Epidermal melanocyte (primary cell): ENCODE results near the gene FLOT2.
"Not testable (repeated sequence)": the region's sequence is repeated elsewhere in the genome, so short reads cannot be mapped to it uniquely, and the experiment has no call there.

Source experiments
- DNase-seq: peaks from one replicate; pipeline ENCODE4 v3.0.0; 2011; ENCODE audit warnings: low spot score; ENCODE audit not compliant: insufficient read length

FLOT2 gene

DNA sequence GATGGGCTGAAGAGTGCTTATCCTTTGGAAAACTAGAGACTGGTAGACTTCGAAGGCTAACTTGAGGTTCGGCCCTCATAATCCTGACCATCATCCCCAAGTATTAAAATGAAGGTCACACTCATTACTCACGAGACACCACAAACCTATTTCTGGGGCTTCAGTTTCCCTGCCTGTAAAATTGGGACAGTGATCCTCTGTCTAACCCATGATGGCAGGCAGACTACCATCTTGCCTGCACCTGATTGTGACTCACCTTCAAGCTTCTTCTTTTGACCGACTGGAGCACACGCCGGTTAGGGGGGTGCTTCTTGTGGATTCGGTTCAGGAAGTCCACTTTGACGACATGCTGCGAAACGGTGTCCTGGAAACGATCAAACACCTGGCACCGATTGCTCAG, 19.5 kb upstream of the FLOT2 start:
- no peak for DNase-seq

DNA sequence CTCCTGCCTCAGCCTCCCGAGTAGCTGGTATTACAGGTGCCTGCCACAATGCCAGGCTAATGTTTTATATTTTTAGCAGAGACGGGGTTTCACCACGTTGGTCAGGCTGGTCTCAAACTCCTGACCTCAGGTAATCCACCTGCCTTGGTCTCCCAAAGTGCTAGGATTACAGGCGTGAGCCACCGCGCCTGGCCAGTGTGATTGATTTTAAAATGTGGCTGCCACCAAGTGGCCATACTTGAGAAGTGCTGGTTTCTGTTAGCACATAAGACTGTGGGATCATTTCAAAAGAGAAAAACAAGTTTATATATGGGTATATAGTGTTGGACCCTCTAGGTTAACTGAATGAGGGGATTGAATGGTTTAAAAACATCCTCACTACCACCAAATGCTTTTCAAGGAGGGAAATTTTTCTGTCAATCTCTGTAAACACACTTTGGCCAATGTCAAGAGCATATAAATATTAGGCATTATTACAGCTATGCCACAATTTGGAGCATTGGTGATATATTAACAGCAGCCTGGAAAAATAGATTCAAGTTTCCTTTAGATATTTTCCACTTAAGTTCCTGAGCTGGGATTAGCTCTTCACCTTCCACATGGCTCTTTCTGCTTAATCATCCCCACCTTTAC, 18.9 kb upstream of the FLOT2 start:
- no peak for DNase-seq

DNA sequence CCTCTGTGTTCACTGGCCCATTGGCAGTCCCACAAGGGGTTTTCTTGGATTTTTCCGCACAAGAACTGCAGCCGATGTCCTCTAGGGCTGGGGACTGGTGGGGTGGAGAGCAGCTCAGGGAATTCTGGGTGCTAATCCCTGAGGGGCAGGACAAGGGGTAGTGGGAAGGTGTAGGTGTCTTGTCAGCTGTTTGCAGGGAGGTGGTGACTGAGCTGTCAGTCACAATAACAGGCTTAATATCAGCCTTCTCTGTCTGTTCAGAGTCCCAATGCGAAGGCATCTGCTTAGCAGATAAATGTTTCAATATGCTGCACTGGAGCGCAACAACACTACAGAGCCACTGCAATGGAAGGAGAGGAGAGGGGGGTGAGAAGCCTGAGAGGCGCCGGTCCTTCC, 15.4 kb upstream of the FLOT2 start:
- no peak for DNase-seq

DNA sequence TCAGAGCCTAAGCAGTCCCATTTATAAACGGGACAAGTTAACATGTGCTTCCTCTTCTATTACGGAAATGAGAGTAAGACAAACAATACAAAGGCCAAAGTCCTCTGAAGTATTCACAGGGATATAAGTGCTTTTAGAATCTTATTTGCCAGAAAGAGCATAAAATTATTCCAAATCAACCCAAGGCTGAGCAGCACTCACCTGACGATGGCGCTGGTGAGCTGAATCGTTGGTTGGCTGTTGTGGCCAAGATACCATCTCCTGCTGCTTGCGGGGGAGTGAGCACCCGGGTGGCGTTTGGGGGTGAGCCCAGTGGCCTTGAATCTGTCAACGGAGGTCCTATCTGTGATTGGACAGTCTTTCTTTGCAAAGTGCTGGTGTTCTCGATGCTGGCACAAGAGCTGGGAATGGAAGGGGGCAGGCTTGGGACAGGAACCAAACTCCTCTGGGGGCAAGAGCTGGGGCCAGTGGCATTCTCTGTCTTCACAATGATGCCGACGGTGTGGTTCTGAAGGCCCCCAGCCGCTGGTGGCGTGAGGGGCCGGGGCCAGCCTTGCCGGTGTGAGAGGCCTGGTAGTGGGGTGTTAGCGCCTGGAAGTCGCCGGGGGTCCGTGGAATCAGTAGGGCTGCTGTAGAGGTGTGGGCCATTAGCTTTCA, 14.9 kb upstream of the FLOT2 start:
- DNase-seq: no peak

DNA sequence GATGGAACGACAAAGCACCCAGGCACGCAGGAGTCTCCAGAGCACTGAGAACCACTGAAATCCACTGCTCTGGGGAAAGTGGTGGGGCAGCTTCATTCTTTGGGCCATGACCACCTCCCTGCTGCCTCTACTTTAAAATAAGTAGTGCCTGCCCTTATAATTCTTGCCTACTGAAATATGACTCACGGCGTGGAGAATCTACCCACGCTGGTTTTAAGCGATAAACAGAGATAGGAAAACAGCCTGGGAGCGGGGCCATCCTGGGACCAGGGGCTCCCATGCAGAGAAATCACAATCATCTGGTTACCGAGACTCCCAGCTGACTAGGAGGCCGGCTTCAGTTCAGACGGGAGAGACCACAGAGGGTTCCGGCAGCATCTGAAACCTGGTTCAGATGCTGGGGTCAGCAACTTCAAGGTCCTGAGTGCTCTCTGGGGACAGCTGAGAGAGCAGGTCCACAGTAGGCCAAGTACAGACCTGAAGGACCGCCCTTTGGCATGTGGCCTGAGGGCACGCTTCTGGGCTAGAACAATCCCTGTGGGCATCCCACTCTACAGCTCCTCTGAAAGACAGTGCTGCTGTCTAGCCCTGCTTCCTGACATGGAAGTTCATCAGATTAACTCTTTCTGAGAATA, 14.0 kb upstream of the FLOT2 start:
- no peak for DNase-seq

DNA sequence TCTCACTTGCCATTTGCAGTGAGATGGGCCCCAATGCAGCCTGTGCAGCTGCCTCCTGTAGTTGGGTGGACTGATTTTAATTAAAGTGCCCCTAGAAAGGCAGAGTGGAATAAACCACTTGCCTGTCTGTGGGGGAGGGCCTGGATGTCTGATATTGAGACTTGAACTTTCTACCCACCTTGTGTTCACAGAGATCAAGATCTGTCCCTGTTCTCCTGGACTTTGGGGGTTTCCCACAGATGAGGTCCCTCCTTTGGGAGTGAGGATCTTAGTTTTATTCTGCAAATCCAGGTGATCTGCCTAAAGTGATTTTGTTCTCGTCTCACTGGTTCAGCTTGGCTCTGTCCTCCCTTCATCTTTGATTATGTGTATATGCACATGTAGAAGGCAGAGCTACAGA, 13.0 kb upstream of the FLOT2 start:
- no peak for DNase-seq

DNA sequence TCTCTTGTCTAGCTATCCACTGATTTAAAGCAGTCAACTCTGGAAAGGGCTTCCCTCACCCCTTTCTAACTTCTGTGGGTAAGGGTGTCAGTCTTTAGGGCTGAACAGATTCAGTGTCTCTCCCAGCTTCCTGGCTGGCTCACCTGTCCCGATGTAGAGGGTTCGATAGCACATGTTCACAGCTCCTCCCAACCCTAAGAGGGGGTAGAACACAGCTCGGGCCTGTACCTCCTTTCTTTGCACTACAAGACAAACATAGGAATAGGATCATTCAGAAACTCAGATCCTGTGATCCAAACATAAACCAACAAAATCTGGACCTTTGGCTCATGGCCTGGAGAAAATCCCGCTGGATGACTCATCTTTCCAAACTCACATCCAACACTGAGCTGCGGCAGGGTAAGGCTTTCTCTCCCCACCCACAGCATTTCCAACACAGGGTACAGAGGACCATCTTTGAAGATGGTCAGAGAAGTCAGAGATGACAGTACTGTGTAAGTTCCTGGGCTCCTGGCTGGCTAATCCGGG, 11.2 kb upstream of the FLOT2 start:
- no peak for DNase-seq

DNA sequence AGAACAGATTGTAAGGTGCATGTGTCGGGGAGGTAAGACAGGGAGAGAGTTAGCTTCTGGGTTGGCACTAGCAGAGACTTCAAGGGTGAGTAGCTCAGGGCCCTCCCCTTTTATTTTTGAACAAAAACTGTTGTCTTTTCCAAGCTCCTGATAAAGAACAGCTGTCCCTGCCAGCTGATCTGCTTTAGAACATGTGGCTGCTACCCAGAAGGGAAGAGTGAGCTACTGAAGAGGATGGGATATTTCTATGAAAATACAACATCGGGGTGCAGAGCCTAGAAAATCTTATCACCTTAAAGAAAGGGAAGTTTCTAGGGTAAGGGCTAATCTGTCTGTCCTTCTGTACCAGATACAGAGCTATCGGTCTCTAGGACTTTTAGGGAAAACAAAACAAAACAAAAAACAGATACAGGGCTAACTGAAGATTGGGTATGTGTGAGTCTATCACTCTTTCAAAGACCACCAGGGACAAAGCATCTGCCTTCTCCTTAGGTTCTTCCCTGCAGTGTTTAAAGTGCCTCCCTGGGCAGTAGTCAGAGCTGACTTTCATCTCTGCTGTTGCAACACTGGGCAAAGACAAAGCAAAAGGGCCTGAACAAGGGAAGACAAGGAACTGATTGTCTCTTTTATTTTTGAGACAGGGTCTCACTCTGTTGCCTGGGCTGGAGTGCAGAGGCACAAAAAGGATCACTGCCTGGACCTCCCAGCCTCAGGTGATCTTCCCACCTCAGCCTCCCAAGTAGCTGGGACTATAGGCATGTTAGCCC, 10.4 kb upstream of the FLOT2 start:
- DNase-seq: peak; percentile 48

DNA sequence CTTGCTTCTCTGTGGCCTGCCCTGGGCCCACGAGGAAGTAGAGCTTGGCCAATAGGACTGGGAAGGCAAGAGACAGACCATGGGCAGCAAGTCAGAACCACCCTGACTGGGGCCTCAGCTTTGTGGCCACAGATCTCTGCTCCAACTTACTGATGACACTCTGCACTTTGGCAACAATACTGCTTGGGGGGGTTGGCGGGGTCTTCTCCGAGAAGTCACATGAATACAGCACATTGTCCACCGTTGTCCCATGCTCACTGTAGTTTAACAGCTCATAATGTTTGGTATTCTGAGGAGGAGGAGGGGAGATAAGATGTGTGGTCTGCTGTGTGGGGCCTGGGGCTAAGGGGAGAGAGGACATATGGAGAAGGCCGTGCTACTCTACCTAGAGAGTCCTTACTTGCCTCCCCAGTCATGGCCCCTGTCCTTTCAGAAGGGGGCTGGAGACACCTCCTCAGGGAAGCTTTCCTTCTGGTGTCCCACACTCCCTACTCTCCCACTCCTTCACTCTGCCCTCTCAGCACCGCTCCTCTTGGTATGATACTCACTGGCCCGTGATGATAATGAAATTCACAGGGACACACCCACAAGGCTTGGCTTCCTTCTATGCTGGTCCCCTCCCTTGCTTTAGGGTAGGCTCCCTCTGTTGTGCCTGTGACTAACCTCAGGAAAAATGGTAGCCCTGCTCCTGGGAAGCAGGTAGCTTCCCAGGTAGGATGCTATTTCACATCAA, 9.3 kb upstream of the FLOT2 start:
- DNase-seq: no peak

DNA sequence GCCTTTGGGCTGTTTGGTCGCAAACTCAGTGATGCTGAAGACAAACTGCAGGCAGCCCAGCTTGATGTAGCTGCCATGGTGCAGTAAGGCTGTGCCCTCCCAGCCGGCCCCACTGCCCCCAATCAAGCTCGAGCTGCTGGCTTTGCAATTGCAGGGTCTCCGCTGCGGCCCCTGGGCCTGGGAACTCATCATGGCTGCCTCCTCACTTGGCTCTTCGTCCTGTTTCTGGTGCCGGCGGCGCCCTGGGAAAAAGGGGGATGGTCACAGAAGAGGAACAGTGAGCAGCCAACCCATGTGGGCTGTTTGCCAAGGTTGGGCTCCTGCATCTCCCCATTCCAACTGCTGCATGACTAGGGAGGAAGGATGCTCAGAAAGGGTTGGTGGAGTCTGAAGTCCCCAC, 8.7 kb upstream of the FLOT2 start:
- no peak for DNase-seq

DNA sequence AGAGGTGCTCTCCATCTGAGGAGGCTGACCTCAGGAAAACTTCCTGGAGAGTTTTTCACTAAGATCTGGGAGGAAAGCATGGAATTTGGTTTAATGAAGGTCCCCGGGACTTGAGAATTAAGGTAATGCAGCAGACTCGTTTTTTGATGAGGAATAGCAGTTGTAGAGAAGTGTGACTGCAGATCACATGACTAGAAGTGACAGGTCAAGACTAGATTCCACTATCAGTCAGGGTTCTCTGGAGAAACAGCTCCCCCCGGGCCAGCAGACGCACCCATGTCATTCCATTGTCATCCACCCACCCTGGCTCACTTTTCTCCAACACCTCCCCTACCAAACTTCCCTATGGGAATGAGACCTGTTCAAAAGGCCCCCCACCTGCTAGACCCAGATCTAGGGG, 7.3 kb upstream of the FLOT2 start:
- DNase-seq: no peak

DNA sequence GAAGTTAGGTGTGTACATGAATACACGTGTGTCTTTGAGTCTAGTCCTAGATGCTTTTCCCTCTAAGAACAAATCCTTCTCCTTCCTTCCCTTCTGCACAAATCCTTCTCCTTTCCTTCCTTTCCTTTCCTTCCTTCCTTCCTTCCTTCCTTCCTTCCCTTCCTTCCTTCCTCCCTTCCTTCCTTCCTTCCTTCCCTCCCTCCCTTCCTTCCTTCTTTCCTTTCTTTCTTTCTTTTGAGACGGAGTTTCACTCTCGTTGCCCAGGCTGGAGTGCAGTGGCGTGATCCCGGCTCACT, 6.0 kb upstream of the FLOT2 start:
- DNase-seq: not testable (repeated sequence)

DNA sequence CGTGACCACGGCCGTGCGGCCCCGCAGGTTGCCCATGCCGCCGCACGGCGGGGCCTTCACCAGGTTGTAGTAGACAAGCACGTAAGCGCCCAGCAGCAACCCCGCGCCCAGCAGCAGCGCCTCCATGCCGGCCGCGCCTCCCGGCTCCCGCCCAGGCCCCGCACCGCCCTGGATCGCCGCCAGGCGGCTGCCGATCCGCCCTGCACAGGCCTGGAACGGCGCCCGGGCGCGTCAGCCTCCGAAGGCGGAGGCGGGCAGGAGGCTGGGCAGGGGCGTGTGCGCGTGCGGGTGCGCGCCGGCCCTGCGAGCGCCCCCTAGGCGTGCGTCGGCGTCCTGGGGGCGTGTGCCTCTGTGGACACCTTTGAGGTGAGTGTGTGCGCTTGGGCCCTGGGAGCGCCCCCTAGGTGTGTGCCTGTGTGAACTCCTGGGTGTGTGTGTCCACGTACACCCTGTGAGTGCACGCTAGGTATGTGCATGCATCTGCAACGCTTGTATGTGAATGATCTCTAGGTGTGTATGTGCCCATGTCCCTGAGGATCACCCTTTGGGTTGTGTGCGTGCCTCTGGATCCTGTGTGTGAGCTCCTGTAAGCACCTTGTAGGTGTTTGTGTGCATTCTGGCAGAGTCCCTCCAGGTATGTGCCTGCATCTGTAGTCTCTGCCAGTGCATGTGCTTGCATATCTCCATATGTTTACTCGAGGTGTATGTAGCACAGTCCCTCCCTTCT, 5.4 kb upstream of the FLOT2 start, which contains the start of gene DHRS13:
Gene DHRS13 (minus strand): TSS at position 261 of the 727 bp plus-strand sequence. CDS start 135 bp downstream, at position 126.
- peak; percentile 71 for DNase-seq

DNA sequence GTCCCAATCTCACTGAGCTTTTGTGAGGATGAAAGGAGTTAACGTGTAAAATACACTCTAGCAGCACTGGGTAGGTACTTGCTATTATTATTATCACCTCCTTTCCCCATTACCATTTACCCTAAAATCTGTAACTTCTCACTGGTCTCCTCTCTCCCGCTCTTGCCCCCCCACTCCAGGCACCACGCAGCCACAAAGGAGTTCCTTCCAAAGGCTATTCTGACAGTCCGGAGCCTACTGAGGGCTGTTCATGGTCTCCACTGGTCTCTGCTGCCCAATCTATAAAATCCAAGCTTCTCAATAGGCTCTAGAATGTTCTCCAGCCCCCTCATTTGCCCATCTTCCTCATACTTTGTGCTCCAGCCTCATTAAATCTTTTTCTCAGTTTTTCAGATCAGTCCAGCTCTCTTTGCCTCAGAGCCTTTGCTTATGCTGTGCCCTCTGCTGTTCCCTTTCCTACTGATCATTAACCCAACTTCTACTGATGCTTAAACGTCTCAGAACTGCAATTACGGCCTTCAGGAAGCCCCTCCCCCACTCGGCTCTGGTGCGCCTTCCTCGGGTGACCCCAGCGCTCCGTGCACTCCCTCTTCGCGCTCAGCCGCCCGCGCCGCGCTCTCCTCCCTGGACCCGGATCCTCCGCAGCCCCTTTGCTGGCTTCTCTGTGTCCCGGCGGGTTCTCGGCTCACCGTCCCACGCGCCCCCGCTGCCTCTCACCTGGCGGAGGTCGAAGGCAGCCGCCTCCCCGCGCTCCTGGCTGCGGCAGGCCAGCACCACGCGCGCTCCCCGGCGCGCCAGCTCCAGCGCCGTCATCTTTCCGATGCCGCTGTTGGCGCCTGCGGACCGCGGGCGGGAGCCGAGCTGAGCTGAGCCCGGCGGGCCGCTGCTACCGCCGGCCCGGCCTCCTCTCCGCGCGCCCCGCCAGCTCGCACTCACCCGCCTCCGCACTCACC, 4.6 kb upstream of the FLOT2 start:
- DNase-seq: no peak

DNA sequence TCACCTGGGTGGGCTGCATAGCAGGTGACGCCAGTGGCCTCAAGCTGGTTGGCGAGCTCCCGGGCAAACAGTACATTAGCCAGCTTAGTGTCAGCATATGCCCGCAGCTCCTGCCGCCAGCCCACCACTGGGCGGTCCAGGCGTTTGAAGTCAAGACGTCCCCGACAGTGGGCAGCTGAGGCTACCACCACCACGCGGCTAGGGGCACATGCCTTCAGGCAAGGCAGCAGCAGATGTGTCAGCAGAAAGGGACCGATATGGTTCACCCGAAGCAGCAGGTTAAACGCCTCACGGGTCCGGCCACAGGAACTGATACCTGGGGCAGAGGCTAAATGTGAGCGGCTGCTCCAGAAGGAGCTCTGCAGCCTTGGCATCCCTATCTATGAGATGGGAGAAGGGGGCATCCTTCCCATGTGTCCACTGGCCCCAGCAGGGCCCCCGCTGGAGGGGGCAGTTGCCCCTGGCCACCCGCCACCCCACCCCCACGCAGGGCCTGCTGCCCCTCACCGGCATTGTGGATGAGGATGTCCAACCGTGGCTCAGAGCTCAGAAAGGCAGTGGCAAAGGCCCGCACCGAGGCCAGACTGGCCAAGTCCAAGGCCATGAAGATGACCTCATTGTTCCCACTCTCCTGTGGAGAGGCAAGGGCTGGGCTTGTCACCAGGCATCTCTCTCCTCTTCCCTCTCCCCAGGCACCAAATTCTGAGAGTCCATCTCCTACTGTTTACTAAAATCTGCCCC, 3.6 kb upstream of the FLOT2 start:
- DNase-seq: no peak

DNA sequence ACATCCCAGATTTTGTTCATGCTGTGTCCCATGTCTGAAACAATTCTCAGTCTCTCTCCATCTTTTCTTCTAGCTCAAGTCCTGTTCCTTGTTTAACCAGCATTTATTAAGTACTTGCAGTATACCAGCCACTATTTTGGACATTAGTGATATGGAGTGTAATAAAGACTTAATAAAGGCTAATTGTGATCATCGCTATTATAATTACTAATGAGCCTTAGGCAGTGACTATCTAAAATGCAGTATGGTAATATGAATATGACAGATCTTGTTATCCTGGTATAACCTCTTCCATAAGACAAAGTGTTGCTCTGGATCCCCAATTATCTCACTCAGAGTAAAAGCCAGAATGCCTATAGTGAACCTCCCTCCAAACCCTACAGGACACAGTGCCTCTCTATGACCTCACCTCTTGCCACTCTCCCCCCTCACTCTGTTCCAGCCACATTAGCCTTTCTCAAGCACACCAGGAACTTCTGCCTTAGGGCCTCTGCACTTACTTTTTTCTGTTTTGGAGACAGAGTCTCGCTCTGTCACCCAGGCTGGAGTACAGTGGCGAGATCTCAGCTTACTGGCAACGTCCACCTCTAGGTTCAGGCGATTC, 1.8 kb upstream of the FLOT2 start:
- no peak for DNase-seq

DNA sequence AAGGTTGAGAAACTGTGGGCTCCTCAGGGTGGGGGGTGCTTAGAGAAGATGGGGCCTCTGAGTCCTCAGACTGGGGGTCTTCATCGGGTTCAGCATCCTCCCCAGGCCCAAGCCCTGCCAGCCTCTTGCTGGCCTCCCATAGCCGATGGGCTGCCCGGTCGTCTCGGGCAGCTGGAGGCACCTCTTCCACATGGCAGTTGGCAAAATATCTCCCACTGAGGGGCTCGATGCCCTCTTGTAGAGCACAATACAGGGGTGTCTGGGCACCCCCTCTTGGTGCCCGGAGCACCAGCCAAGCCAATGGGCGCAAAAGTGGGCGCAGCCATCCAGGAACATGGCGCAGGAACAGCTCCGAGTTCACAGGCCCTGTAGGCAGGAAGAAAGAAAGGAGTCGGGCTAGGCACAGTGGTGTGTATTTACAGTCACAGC, 1.0 kb upstream of the FLOT2 start:
- no peak for DNase-seq

DNA sequence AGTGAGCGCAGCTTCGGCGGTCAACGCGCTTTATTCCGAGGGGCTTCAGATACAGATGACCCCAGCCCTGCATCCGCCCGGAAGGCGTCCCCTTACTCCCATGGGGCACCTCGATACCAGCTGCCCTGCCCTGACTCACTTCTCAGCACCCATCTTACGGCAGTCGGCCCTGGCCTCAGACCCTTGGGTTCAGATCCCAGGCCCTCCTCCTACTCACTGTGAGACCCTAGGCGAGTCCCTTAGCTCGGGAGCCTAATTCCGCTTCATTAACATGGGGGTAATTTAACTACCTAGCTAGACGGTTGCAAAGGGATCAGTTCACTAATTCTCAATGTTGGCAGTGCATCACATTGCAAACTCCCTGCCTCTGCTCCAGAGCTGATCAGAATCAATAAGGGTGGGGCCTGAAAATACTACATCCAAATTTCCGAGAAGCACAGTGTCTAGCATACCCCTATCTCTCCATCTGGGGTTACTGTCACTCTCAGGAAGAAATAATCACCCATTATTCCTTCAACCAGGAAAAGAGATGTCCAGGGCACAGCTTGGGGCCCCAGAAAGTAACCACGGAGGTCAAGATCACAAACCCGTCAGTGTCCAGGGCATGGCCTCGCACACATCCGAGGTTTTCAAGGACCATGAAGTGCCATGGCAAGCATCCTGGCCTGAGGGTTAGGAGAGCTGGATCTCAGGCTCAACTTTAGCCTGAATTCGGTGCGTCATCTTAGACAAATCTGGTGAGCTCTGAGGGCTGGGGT, 415 bp upstream of the FLOT2 start:
- no peak for DNase-seq
